Loucy (cell line): ENCODE data around the gene MRM2.

Source experiments
- EZH2phosphoT487 ChIP-seq: fragments of 200-600 bp; IDR thresholded peaks from 2 replicates; pipeline ENCODE4 v1.6.1; 2018; ENCODE audit warnings: antibody characterized with exemption, mild to moderate bottlenecking, moderate library complexity, borderline replicate concordance
- TF ChIP-seq, protein P1 (sequence below): fragments of 200-600 bp; sonication (generic); conservative IDR thresholded peaks from 2 replicates; pipeline ENCODE4 v1.5.1; 2014; ENCODE audit warnings: mild to moderate bottlenecking, antibody characterized with exemption, low read length

DNA sequence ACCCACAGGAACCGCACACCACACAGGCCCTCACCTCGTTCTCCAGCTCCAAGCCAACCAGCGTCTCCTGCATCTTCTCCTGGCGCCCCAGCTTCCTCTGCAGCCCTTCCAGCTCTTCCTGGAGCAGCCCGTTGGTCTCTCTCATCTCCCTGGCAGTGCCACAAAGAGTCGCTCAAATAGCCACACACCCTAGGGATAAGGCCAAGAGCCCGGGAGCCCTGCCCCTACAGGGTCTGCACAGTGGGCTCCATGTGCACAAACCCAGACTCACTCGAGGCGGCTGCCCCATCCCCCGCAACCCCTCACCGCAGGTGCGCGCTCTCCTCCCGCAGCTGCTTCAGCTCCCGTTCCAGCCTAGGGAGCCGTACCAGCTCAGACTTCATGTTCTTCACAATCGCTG, 26.2 kb downstream of the MRM2 start:
- TF ChIP-seq, protein P1, sequence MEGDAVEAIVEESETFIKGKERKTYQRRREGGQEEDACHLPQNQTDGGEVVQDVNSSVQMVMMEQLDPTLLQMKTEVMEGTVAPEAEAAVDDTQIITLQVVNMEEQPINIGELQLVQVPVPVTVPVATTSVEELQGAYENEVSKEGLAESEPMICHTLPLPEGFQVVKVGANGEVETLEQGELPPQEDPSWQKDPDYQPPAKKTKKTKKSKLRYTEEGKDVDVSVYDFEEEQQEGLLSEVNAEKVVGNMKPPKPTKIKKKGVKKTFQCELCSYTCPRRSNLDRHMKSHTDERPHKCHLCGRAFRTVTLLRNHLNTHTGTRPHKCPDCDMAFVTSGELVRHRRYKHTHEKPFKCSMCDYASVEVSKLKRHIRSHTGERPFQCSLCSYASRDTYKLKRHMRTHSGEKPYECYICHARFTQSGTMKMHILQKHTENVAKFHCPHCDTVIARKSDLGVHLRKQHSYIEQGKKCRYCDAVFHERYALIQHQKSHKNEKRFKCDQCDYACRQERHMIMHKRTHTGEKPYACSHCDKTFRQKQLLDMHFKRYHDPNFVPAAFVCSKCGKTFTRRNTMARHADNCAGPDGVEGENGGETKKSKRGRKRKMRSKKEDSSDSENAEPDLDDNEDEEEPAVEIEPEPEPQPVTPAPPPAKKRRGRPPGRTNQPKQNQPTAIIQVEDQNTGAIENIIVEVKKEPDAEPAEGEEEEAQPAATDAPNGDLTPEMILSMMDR = no peak
- no peak for TF ChIP-seq EZH2phosphoT487
